Daoy (cell line): ENCODE results near the gene RABGEF1. TPM values are rescaled to one million over a fixed set of nuclear protein-coding genes. Genes with fewer than 3 reads are reported as not detected.
A peak's percentile ranks its signal among the peaks of the same experiment; 100 is the strongest.

Source experiments
- DNase-seq: peaks from one replicate; pipeline ENCODE4 v3.0.0-alpha.2; 2015; ENCODE audit warnings: low read depth
- total RNA-seq: library from RNA; depleted of rRNA; stranded (reverse); fragments of >200 nt; shearing (Covaris generic); gene quantifications from 2 replicates; pipeline ENCODE4 v1.2.3, GENCODE V29; 2014; rRNA removed

RABGEF1 gene
- total RNA-seq, 1 experiment from 2014 or later: 55.0 TPM

- DNase-seq: peak; percentile 79
Measured at GRCh38 chr7:66847879-66848790, 107.6 kb downstream of the RABGEF1 start.

DNA sequence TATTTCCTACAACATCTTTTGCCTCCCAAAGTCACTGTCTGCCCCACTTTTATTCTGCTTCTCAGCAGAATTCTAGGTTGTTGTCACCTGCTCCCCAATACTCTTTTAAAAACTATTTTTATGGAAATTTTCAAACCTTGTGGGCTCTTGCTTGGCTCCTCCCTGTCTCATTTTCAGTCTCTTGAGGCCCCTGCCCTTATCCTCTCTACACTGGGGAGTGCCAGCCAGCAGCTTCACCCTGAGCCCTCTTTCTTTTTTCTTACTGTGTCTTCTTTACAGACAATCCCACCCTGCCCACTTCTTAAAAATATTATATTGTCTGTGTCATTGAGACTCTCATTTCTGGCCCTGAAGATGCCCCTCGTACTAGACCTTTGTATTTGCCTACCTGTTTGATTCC is 118.8 kb downstream of the RABGEF1 start:
- DNase-seq: no peak

GRCh38 chr7:66859794-66860645 is 119.5 kb downstream of the RABGEF1 start:
- DNase-seq: no peak

GRCh38 chr7:66860767-66861166 is 120.2 kb downstream of the RABGEF1 start:
- DNase-seq: no peak

Other genes with a start within 250 kb of the RABGEF1 start
- 9.0 and 10.7 TPM in 2 replicates for gene KCTD7, start 111.9 kb upstream of the RABGEF1 start, total RNA-seq
- gene TMEM248, start 180.5 kb downstream of the RABGEF1 start, total RNA-seq: 146 and 150 TPM in 2 replicates